Breast epithelium (tissue), 3 donors: ENCODE data around the gene ERMP1.

Experiments
- POLR2A ChIP-seq: fragments of 450-650 bp; IDR thresholded peaks from one replicate; pipeline ENCODE4 v1.6.1; 2016; ENCODE audit warnings: antibody characterized with exemption, mild to moderate bottlenecking, moderate library complexity
- POLR2AphosphoS5 ChIP-seq, 3 donors: sonication (generic); formaldehyde crosslinking; IDR thresholded peaks; one replicate each; pipeline ENCODE4 v1.6.1; 2017; ENCODE audit warnings: antibody characterized with exemption in 3 of 3
- TF ChIP-seq, protein P1 (sequence below), 3 donors: fragments of 450-650 bp; IDR thresholded peaks; one replicate each; pipeline ENCODE4 v1.5.1; 2016 to 2017; ENCODE audit warnings: antibody characterized with exemption in 3 of 3, mild to moderate bottlenecking in 3 of 3, moderate library complexity in 3 of 3

DNA sequence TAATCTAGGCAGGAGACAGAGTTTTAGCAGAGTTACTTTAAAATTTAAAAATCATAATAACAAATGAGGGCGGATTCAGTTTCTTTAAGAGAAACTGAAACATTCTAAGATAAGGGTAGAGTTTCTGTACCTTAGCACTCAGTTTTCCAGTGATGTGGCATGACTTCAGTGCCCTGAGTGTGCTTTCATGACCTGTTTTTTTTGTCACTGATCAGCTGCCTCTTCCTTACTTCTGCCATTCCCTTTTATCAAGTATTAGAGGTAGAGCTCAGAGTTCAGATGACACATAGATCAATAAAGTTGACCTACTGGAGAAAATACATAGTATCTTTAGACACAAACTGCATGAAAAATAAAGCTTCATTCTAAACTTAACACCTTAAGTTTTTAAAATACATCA is 82.3 kb downstream of the ERMP1 start:
- TF ChIP-seq POLR2A, result no peak
- TF ChIP-seq, protein P1, sequence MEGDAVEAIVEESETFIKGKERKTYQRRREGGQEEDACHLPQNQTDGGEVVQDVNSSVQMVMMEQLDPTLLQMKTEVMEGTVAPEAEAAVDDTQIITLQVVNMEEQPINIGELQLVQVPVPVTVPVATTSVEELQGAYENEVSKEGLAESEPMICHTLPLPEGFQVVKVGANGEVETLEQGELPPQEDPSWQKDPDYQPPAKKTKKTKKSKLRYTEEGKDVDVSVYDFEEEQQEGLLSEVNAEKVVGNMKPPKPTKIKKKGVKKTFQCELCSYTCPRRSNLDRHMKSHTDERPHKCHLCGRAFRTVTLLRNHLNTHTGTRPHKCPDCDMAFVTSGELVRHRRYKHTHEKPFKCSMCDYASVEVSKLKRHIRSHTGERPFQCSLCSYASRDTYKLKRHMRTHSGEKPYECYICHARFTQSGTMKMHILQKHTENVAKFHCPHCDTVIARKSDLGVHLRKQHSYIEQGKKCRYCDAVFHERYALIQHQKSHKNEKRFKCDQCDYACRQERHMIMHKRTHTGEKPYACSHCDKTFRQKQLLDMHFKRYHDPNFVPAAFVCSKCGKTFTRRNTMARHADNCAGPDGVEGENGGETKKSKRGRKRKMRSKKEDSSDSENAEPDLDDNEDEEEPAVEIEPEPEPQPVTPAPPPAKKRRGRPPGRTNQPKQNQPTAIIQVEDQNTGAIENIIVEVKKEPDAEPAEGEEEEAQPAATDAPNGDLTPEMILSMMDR (IDR thresholded peaks at IDR 0.05), result no peak
- TF ChIP-seq POLR2AphosphoS5 (IDR thresholded peaks at IDR 0.05), result no peak
